Testis (tissue), 2 donors: ENCODE data around the gene FHIT.

ENCODE experiments used
- CTCF ChIP-seq, 3 experiments: fragments of 450-650 bp in 2 of 3; fragments of 200-600 bp in 1 of 3; sonication (generic) in 1 of 3; IDR thresholded peaks; one replicate each; pipeline ENCODE4 v1.5.1; 2016 to 2019; ENCODE audit warnings: antibody characterized with exemption in 3 of 3, mild to moderate bottlenecking in 2 of 3, moderate library complexity in 1 of 3
- POLR2A ChIP-seq: fragments of 450-650 bp; IDR thresholded peaks from one replicate; pipeline ENCODE4 v1.6.1; 2017; ENCODE audit warnings: antibody characterized with exemption, mild to moderate bottlenecking, moderate library complexity

- TF ChIP-seq CTCF (IDR thresholded peaks at IDR 0.05) (no peak), POLR2A (no peak)
Measured at GRCh38 chr3:61043156-61043555, 208.1 kb downstream of the FHIT start.
